PFSK-1 (cell line): ENCODE measurements around the gene LCORL.

Source experiments
- POLR2AphosphoS5 ChIP-seq: IDR thresholded peaks from 2 replicates; pipeline ENCODE4 v1.6.1; 2012; ENCODE audit warnings: low read depth, mild to moderate bottlenecking, control low read depth, low read length, moderate library complexity
- TF ChIP-seq, protein P1 (sequence below), 2 experiments: IDR thresholded peaks; 2 replicates each; pipeline versions ENCODE4 v1.6.1 to v1.8.0; 2011 to 2012; ENCODE audit warnings: low read depth in 2 of 2, low read length in 2 of 2, control low read depth in 1 of 2, inconsistent platforms in 1 of 2, mild to moderate bottlenecking in 1 of 2, moderate library complexity in 1 of 2; ENCODE audit not compliant: insufficient read depth in 1 of 2

DNA sequence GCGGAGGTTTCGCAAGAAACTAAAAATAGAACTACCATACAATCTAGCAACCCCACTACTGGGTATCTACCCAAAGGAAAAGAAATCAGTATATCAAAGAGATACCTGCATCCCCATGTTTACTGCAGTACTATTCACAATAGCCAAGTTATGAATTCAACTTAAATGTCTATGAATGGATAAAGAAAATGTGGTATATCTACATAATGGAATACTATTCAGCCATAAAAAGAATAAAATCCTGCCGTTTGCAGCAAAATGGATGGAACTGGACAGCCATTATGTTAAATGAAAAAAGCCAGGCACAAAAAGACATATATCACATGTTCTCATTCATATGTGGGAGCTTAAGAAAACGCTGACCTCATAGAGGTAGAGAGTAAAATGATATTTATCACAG, 65.3 kb downstream of the LCORL start:
- no peak for TF ChIP-seq POLR2AphosphoS5
- TF ChIP-seq, protein P1, sequence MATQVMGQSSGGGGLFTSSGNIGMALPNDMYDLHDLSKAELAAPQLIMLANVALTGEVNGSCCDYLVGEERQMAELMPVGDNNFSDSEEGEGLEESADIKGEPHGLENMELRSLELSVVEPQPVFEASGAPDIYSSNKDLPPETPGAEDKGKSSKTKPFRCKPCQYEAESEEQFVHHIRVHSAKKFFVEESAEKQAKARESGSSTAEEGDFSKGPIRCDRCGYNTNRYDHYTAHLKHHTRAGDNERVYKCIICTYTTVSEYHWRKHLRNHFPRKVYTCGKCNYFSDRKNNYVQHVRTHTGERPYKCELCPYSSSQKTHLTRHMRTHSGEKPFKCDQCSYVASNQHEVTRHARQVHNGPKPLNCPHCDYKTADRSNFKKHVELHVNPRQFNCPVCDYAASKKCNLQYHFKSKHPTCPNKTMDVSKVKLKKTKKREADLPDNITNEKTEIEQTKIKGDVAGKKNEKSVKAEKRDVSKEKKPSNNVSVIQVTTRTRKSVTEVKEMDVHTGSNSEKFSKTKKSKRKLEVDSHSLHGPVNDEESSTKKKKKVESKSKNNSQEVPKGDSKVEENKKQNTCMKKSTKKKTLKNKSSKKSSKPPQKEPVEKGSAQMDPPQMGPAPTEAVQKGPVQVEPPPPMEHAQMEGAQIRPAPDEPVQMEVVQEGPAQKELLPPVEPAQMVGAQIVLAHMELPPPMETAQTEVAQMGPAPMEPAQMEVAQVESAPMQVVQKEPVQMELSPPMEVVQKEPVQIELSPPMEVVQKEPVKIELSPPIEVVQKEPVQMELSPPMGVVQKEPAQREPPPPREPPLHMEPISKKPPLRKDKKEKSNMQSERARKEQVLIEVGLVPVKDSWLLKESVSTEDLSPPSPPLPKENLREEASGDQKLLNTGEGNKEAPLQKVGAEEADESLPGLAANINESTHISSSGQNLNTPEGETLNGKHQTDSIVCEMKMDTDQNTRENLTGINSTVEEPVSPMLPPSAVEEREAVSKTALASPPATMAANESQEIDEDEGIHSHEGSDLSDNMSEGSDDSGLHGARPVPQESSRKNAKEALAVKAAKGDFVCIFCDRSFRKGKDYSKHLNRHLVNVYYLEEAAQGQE (IDR thresholded peaks at IDR 0.05; ENCODE audit: insufficient read depth in 1 of 2, low read depth in 2 of 2, low read length in 2 of 2) = no peak
